ENCODE measurements around the gene ALG12.
A peak's percentile ranks its signal among the peaks of the same experiment; 100 is the strongest.

Gene ALG12

GRCh38 chr22:49917974-49918910, at the start of gene ALG12, which contains the start of gene CRELD2:
Gene ALG12, minus strand, starts transcription at chr22:49918438. Its CDS starts 4,673 bp downstream, at chr22:49913765.
Gene CRELD2, plus strand, starts transcription at chr22:49918634. Its CDS starts 136 bp downstream, at chr22:49918770.
- ATAC-seq (ENCODE audit: low read depth) (peak; percentile 96), DNase-seq (ENCODE audit: low spot score in 2 of 2) (peak; percentile 91 to 95)
- Mint-ChIP-seq H3K27ac (peak within 1 kb of the TSS; percentile 70), H3K27me3 (no peaks in the 10 kb centered on the region), H3K36me3 (no peaks in the 10 kb centered on the region), H3K4me1 (no peaks in the 10 kb centered on the region), H3K4me3 (peak within 1 kb of the TSS; percentile 83), H3K9me3 (no peaks in the 10 kb centered on the region)

- no peaks in the 10 kb centered on the region for H3K27me3 Mint-ChIP-seq
- no peaks in the 10 kb centered on the region for H3K9me3 Mint-ChIP-seq
- H3K4me3 Mint-ChIP-seq = no peak overlapping the region
- peak overlapping the region; percentile 91 for H3K27ac Mint-ChIP-seq
- H3K4me1 Mint-ChIP-seq = peaks cover 39% of the 10 kb centered on the region
- ATAC-seq (ENCODE audit: low read depth) (no peak), DNase-seq (ENCODE audit: low spot score in 2 of 2) (no peak)
- H3K36me3 Mint-ChIP-seq = no peaks in the 10 kb centered on the region
Observed at GRCh38 chr22:49967706-49968208, 49.5 kb upstream of the ALG12 start.

- no peaks in the 10 kb centered on the region for H3K9me3 Mint-ChIP-seq
- peaks cover 39% of the 10 kb centered on the region for H3K4me1 Mint-ChIP-seq
- peak overlapping the region; percentile 91 for H3K27ac Mint-ChIP-seq
- DNase-seq (ENCODE audit: low spot score in 2 of 2) = peak in 1 of 2 donors; percentile 61
- peak; percentile 29 for ATAC-seq (ENCODE audit: low read depth)
- H3K4me3 Mint-ChIP-seq = no peak overlapping the region
- H3K27me3 Mint-ChIP-seq = no peaks in the 10 kb centered on the region
- H3K36me3 Mint-ChIP-seq = no peaks in the 10 kb centered on the region
Observed at GRCh38 chr22:49966774-49967705, 48.8 kb upstream of the ALG12 start.

- Mint-ChIP-seq H3K27me3 (no peaks in the 10 kb centered on the region), H3K4me1 (peaks cover 39% of the 10 kb centered on the region), H3K9me3 (no peaks in the 10 kb centered on the region), H3K36me3 (peaks cover 4% of the 10 kb centered on the region), H3K4me3 (no peak overlapping the region), H3K27ac (peak overlapping the region; percentile 96)
- peak in 1 of 2 donors; percentile 40 for DNase-seq (ENCODE audit: low spot score in 2 of 2)
- ATAC-seq (ENCODE audit: low read depth) = no peak
Observed at GRCh38 chr22:49966041-49966773, 48.0 kb upstream of the ALG12 start.

- DNase-seq (ENCODE audit: low spot score in 2 of 2) (peak in 1 of 2 donors; percentile 48), ATAC-seq (ENCODE audit: low read depth) (no peak)
- Mint-ChIP-seq H3K36me3 (peaks cover 4% of the 10 kb centered on the region), H3K27me3 (no peaks in the 10 kb centered on the region), H3K4me3 (no peak overlapping the region), H3K4me1 (peaks cover 31% of the 10 kb centered on the region), H3K27ac (peak overlapping the region; percentile 96), H3K9me3 (no peaks in the 10 kb centered on the region)
Observed at GRCh38 chr22:49965091-49966040, 47.1 kb upstream of the ALG12 start.

GRCh38 chr22:49964136-49965090, 46.2 kb upstream of the ALG12 start:
- DNase-seq (ENCODE audit: low spot score in 2 of 2) (peak in 1 of 2 donors; percentile 39), ATAC-seq (ENCODE audit: low read depth) (no peak)
- H3K9me3 Mint-ChIP-seq = no peaks in the 10 kb centered on the region
- peak overlapping the region; percentile 96 for H3K27ac Mint-ChIP-seq
- H3K27me3 Mint-ChIP-seq = no peaks in the 10 kb centered on the region
- H3K4me3 Mint-ChIP-seq = no peak overlapping the region
- H3K4me1 Mint-ChIP-seq = peaks cover 33% of the 10 kb centered on the region
- H3K36me3 Mint-ChIP-seq = peaks cover 4% of the 10 kb centered on the region

GRCh38 chr22:49963647-49964026, 45.4 kb upstream of the ALG12 start:
- Mint-ChIP-seq H3K27ac (peak overlapping the region; percentile 96), H3K36me3 (peaks cover 4% of the 10 kb centered on the region), H3K27me3 (no peaks in the 10 kb centered on the region), H3K4me1 (peaks cover 38% of the 10 kb centered on the region), H3K9me3 (no peaks in the 10 kb centered on the region), H3K4me3 (peak overlapping the region; percentile 5)
- DNase-seq (ENCODE audit: low spot score in 2 of 2) = peak in 1 of 2 donors; percentile 17
- no peak for ATAC-seq (ENCODE audit: low read depth)

GRCh38 chr22:49962751-49963646, 44.8 kb upstream of the ALG12 start:
- no peaks in the 10 kb centered on the region for H3K27me3 Mint-ChIP-seq
- no peak for DNase-seq (ENCODE audit: low spot score in 2 of 2)
- H3K36me3 Mint-ChIP-seq = peaks cover 4% of the 10 kb centered on the region
- no peak for ATAC-seq (ENCODE audit: low read depth)
- no peaks in the 10 kb centered on the region for H3K9me3 Mint-ChIP-seq
- peak overlapping the region; percentile 63 for H3K4me3 Mint-ChIP-seq
- peaks cover 40% of the 10 kb centered on the region for H3K4me1 Mint-ChIP-seq
- H3K27ac Mint-ChIP-seq = peak overlapping the region; percentile 96

- no peaks in the 10 kb centered on the region for H3K27me3 Mint-ChIP-seq
- no peaks in the 10 kb centered on the region for H3K9me3 Mint-ChIP-seq
- H3K4me1 Mint-ChIP-seq = peaks cover 34% of the 10 kb centered on the region
- H3K4me3 Mint-ChIP-seq = peak overlapping the region; percentile 89
- ATAC-seq (ENCODE audit: low read depth) (peak; percentile 25), DNase-seq (ENCODE audit: low spot score in 2 of 2) (peak; percentile 65 to 69)
- H3K27ac Mint-ChIP-seq = peak overlapping the region; percentile 96
- H3K36me3 Mint-ChIP-seq = peaks cover 4% of the 10 kb centered on the region
Observed at GRCh38 chr22:49962012-49962750, 43.9 kb upstream of the ALG12 start.

- ATAC-seq (ENCODE audit: low read depth) (no peak), DNase-seq (ENCODE audit: low spot score in 2 of 2) (peak in 1 of 2 donors; percentile 51)
- H3K4me3 Mint-ChIP-seq = peak overlapping the region; percentile 89
- peaks cover 31% of the 10 kb centered on the region for H3K4me1 Mint-ChIP-seq
- peak overlapping the region; percentile 96 for H3K27ac Mint-ChIP-seq
- peaks cover 4% of the 10 kb centered on the region for H3K36me3 Mint-ChIP-seq
- no peaks in the 10 kb centered on the region for H3K27me3 Mint-ChIP-seq
- H3K9me3 Mint-ChIP-seq = no peaks in the 10 kb centered on the region
Observed at GRCh38 chr22:49961601-49962011, 43.4 kb upstream of the ALG12 start.
